GM19438 (cell line): ENCODE data around the gene TRIM36.
A peak's percentile ranks its signal among the peaks of the same experiment; 100 is the strongest.

Experiments
- ATAC-seq: cut with Tn5 transposase; IDR thresholded peaks from one replicate; pipeline ENCODE4 v1.9.1; 2021; ENCODE audit warnings: low read depth; ENCODE audit not compliant: unreplicated experiment

Gene TRIM36, protein sequence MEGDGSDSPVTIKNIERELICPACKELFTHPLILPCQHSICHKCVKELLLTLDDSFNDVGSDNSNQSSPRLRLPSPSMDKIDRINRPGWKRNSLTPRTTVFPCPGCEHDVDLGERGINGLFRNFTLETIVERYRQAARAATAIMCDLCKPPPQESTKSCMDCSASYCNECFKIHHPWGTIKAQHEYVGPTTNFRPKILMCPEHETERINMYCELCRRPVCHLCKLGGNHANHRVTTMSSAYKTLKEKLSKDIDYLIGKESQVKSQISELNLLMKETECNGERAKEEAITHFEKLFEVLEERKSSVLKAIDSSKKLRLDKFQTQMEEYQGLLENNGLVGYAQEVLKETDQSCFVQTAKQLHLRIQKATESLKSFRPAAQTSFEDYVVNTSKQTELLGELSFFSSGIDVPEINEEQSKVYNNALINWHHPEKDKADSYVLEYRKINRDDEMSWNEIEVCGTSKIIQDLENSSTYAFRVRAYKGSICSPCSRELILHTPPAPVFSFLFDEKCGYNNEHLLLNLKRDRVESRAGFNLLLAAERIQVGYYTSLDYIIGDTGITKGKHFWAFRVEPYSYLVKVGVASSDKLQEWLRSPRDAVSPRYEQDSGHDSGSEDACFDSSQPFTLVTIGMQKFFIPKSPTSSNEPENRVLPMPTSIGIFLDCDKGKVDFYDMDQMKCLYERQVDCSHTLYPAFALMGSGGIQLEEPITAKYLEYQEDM

DNA sequence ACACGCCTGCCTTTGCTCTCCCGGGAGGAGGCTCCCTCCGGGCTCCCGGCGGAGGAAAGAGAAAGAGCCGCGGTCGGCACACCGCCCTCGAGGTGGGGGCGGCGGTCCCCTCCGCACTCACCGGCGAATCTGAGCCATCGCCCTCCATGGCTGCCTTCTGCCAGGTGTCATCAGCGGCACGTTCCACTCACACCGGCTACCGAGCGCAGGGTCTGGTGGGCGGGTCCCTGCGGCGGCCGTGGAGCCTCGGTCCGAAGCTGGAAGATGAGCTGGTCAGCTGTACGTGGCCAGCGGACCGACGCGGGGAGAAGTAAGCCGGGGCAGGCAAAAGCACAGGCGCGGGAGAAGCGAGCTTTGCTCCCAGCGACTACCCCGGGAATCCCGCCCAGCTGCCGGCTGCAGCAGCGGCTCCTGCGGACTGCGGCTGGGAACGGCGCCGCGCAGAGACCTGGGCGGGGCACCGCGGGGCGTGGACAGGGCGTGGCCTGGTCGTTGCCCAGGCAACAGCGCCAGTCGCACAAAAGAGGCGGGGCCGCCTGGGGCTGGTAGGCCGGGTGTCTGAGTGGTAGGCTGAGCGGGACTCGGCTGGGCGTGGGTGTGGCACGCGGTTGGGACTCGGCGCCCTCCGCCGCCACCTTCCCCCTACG lies at the start of gene TRIM36:
TRIM36 (minus strand) TSS at position 422 of the 647 bp plus-strand sequence; CDS start at position 148, 274 bp downstream.
- peak; percentile 98 for ATAC-seq

DNA sequence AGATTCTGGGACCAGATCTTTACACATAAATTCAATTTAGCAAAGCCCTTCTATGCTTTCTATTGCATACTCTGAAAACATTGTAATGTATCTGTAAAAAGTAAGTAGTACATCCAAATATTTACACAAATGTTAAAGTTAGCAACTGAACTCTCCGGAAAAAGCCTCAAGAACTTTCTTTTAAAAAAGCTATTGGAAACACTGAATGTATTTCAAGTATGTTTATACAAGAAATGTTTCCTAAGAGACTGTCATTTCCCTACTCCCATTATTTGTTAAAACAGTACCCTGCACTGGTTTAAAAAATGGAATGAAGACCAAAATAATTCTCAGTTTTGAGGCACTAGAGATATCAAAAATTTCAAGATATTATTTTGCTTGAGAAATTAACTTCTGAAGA lies 44.8 kb upstream of the TRIM36 start:
- no peak for ATAC-seq

DNA sequence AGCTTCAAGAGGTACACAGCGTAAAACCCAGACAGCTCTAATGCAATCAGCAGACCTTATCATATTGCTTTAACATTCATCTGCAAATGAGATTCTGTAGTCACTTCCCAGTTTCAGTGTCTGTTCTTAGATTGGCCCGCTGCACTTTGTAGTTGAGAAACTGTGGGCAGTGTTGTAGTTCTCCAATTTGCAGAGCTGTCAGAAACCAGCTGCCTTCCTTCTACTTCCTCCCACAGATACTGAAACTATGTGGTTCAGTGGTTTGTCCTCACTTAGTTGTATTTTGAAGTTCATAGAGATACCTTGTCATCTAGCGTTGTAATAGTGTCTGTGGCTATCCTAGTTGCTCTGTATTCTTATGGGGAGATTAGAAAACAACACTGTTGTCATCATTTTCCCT lies 39.6 kb upstream of the TRIM36 start:
- peak; percentile 100 for ATAC-seq

DNA sequence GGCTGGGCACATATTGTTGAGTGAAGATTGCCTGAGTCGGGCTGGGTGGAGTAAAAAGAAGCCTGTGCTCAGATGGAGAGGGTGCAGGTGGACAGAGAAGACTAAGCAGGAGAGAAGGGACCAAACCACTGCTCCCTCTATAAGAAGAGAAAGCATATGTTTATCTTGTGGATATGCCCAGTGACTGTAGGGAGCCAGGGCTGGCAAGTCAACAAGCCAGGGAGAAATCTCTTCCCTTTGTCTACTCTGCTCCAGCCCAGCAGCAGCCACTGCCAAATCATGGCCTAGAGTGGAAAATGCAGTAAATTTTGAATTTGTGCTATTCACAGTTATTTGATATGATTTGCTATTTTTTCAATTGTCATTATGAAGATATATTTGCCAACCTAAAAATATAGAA lies 33.2 kb upstream of the TRIM36 start:
- ATAC-seq = no peak

DNA sequence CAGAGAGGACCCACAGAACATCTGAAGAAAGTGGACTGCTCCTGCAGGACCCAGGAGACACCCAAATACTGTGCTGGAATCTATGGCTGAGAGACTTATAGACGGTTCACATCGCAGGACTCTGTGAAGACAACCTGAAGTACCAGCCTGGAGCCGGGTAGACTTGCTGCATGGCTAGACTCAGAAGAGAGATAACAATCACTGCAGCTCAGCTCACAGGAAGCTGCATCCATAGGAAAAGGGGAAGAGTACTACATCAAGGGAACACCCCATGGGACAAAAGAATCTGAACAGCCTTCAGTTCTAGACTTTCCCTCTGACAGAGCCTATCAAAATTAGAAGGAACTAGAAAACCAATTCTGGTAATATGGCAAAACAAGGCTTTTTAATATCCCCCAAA lies 26.5 kb upstream of the TRIM36 start:
- ATAC-seq = no peak

DNA sequence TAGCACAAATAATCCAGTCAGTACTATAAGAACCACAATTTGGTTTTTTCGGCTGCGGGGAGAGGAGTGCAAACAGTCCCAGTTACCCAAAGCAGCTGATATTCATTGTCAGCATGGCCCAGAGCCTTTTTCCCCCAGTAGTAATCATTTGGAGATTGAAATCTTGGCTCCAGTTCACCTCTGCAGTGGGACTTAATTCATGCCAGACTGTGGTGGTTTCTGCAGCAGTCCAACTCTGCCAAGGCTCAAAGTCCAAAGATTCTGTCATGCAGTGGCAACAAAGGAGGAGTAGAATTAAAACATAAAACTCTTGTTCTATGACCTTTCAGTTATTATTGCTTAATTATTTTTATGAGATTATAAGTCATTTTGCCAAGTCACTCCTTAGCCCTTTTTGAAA lies 25.0 kb upstream of the TRIM36 start:
- ATAC-seq = no peak

DNA sequence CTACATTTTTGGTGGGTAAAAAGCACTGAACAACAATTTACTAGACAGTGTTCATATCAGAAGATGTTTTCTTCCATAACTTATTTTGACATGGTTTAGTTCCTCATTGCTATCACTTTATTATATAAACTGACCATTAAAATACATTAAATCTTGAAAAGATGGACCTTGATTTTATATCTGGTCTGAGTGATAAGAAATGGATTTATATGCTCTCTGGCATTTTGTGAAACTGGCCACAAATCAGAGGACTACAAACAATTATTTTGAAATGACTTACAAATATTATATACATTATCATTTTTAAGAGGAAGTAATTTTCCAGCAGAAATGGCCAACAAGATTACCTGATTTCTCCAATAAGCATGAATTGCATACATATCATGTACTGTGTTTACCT lies 23.6 kb upstream of the TRIM36 start:
- ATAC-seq = no peak

DNA sequence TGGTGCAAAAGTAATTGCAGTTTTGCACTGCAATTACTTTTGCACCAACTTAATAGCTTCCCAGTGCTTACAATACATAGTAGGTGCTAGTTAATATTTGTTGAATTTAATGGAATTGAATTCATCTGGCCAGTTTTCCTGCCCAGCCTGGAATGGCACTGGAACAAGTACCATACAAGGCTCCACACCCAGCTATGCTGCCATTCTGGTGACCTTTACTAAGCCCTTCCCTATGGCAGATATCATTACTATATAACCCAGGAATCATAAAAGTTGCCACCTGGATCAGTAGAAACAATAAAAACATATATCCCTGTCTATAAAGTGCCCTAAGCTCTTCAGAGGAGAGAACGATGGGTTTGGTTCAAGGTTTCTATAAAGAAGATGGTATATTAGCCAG lies 22.4 kb upstream of the TRIM36 start:
- ATAC-seq = no peak

DNA sequence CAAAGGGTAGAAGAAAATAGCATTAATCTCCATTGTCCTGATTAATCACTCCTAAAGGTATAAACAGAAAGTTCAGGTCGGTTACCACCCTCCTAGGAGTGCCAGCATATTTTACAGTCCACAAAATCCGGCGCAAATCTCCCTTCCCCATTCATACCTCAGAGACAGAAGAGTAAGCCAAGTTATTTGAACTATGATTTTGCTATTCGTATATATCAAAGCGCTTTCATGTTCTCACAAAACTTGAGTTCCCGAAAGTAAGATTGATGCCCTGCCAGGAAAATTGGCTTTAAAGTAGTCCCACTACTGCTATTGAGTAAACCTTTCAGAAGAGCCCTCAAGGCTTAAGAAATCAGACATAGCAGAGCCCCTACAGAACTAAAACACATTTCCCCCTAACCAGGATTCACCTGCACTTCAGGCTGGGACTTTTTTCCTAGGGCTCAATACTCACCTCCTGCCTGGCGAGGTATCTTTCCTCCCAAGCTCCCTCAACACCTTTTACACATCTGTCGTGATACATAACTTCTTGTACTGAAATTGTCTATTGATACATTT lies 21.8 kb upstream of the TRIM36 start:
- no peak for ATAC-seq

DNA sequence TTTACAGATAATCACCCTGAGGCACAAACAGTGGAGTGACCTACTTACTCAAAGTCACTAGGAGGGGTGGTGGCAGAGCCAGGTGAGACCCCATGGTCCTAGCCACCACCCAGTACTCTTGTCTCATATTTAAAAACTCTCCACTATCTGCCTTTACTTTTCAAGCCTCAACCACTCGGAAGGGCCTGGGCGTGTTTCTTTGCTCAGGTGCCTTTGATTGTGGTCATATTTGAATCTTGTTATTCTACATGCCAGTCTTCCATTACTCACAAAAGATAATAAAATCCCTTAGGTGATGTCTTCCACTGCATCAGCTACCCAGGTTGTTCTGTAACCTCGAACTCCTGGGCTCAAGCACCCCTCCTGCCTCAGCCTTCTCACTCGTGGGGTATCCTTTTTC lies 20.7 kb upstream of the TRIM36 start:
- no peak for ATAC-seq

DNA sequence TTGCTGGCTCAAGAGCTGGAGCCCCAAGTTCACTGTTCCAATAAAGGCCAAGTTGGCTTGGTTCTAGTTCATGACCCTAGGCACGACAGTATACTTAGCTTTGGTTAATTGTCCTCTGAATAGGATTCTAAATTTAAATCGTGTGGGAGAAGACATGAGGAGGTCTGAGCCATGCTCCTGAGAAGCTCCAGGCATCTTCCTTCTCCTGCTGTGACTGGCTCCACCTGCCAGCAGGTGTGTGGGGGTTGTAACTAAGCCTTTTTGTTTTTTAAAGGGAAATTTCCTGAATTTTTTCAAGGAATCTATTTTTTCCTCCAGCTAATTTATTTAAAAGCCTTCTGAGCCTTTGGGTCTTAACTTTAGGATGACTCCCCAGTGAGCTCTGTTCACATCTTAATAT lies 20.2 kb upstream of the TRIM36 start:
- ATAC-seq = no peak

DNA sequence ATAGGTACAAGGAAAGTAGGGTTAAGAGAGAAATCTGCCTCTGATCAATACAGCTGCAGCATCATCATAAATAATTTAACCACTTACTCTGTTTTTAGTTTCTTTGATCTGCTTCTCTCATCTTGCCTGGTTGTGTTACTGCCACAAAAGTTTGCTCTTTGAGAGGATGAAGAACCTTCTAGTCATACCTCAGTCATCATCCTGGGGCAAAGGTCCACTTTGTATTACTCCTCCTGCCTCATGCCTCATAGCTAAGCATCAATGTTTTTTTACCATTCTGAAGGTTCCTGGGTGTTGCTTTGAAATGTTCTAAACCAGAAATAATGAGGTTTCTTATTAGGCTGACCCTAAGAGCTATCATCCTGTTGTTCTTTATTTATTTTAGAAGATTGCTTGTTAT lies 17.1 kb upstream of the TRIM36 start:
- ATAC-seq = no peak

DNA sequence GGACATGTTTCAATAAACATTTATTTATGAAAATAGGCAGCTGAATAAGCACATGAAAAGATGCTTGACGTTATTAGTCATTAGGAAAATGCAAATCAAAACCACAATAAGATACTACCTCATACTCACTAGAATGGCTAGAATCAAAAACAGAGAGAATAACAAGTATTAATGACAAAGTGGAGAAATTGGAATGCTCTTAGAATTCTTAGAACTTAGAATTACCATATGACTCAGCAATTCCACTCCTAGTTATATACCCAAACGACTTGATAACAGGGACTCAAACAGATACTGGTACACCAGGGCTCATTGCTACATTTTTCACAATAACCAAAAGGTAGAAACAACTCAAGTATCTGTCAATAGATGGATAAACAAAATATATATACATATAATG lies 15.1 kb upstream of the TRIM36 start:
- no peak for ATAC-seq

DNA sequence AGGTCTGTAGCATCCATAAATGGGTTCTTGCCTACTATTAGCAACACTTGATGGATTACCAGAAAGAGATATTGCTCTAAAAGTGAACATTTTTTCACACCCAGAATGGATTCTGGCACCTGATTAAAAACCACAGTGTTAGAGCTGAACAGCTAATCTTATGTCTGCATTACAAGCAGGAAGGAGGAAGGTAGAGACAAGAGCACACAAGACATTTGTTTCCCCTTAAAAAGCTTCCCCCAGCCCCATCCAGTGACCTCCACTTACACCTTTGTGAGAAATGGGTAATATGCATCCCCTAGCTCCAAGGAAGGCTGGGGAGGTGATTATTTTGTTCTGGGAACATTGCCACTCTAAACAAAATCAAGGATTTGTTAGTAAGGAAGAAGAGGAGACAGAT lies 12.0 kb upstream of the TRIM36 start:
- ATAC-seq = no peak

DNA sequence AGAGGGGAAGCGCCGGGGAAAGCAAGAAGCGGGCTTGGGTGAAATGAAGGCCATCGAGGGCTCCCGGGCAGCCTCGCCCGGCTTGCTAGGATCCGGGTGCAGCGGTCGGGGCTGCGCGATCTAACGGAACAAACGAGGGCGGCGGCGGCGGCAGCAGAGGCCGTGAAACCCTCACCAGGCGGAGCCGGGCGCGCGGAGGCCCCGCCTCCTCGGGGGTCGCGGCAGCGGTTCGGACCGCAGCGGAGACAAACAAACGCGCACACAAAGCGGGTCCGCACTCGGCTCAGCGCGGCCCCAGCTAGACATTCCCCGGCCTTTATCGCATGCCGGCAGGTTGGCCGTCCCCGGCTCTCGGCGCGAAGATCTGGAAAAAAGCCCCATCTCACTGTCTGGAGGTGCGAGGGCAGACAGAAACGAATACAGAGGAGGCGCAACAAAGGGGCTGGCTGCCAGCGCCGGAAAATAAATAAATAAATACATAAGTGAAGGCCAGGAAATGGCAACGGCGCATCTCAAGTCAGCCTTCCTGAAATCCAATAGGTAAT lies 10.5 kb upstream of the TRIM36 start:
- peak; percentile 73 for ATAC-seq

DNA sequence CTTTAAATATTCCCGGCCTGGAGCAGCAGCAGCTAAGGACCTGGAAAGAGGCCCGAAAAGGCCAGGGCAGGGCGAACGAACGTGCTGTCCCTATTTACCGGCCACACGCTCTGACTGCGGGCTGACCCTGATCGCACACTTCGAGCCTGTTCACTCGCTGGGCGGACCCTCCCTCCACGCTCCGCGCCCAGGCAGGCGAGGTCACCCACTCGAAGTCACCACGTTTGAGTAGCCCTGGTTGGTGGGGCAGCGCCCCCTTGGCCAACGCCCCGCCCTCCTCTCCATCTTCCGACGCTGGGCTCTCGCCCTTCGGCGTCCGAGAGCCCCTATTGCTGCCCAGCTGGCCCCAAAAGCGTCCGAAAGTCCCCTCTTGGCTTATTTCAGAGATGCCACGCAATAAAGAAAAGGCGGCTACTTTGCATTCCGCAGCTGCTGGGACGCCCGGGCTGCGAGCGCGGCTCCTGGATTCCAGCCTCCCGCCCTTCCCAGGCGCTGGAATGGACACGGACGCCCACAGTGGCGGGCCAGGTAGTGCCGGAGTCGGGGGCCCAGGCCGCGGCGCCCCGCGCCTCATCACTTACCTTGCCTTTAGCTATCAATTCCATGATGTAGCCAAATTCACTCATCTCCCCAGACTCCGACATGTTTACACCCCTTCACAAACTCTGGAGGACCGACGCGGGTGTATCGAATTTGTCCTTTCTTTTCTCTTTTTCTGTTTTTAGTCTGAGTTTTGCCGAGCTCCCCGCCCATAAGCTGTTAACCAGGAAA lies 9.9 kb upstream of the TRIM36 start:
- ATAC-seq = peak; percentile 30

DNA sequence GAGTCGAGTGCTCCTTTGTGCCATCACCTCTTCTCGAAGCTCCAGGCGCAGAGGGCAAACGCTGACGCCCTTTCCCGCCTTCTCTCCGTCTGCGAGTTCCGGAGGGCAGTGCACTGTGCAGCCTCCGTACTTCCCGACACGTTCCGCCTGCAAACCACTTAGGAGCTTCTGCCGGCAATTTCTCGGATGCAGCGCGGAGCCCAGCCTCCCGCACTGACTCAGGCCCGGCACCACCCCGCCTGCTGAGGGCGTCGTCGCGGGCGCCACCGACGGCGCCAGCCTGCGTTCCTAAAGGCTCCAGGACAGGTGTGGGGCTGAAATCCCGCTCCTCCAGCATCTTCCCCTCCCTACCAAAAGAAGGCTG lies 9.3 kb upstream of the TRIM36 start:
- no peak for ATAC-seq

DNA sequence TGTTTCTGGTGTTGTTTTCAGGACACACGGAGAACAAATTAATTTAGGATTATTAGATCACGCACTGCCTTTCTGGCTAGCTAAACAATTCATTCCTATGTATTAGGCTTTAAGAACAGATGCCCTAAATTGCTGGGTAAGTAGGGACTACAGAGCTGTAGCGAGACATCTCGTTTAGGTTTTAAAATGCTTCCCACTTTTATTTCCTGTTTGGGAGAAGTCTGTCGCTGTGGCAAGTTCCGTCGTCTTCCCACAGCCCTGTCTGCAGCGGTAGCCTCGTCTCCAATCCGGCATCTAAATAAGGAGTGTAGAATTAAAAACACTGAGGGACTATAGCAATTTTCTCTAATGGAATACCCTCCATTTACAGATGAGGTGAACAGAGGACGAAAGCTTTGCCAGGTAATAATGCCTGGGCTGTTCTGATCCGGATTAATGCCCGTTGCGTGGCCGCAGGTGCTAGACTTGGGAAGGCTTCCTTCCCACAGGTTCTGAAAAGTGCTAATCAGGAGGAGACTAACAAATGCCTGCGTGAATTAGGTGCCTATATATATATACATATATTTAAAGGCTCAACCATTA lies 1.3 kb upstream of the TRIM36 start:
- no peak for ATAC-seq

DNA sequence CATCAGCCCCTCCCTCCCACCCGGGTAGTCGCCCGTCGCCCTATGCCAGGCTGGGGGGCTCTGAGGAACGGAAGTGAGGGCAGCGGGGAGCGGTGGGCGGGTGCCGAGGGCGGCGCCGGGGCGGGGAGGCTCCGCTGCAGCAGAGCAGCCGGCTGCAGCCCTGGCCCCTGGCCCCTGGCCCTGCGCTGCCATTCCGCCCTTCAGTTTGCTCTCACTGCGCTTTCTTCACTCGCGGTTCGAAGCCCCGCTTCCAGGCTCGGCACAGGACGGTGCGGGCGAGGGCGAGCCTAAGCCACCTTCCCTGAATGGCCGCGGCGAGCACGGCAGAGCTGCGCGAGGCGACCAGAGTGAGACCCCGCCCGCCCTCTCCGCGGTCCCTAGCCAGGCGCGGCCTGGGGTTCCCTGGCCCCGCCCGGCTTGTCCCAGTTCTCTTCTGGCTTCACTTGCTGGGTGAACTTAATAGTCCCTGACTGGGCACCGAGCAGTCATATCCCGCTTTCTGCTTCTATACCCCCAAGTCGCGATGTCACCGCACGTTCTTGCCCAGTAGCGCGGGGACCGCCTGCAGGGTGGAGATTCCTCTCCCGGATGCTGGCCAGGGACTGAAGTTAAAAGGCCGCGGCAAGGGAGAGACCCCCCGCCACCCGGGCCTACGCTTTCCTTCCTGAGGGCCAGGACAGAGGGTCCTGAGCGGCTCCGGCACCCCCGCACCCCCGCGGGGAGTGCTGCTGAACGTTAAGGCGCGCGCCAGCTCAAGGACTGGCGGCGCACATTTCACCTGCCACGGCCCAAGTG lies 623 bp upstream of the TRIM36 start:
- peak; percentile 54 for ATAC-seq
